ENCODE measurements around the gene MAD1L1. TPM values are rescaled to one million over a fixed set of nuclear protein-coding genes. Genes with fewer than 3 reads are reported as not detected.

MAD1L1 gene
- total and polyA plus RNA-seq, 2 of the 4 experiments (the other 2 are of a cell fraction) = 29.0 to 40.9 TPM

GRCh38 chr7:1912593-1913465 is 319.9 kb downstream of the MAD1L1 start:
- H3K4me1 ChIP-seq (ENCODE audit: control insufficient read depth, insufficient read depth, low read length) = peaks cover 20% of the 10 kb centered on the region
- H2AK5ac ChIP-seq (ENCODE audit: low read depth, low read length) = peak overlapping the region; percentile 68
- CTCF ChIA-PET = interaction anchor here (0.6 to 1.2 kb wide), 2 partner anchors 57 to 251 kb away, joined by 3 read pairs; no protein-coding TSS in a partner anchor
- peak overlapping the region; percentile 80 for H4K5ac ChIP-seq (ENCODE audit: low read depth, low read length)
- no peaks in the 10 kb centered on the region for H3K9me3 ChIP-seq (ENCODE audit: control insufficient read depth, insufficient read depth, low read length)
- H3K9ac ChIP-seq (ENCODE audit: low read depth, low read length) = peak overlapping the region; percentile 56; the same call in 1 of the 2 replicates
- dilution Hi-C loops (cut with HindIII; ENCODE audit: low sequenced_read_pairs, unreplicated experiment) = no loop called here
- peaks cover 0 to 30% of the 10 kb centered on the region in 2 experiments; a peak in 2 of 4 replicates for H3K79me1 ChIP-seq (ENCODE audit: low read depth in 1 of 2, low read length in 2 of 2)
- H3K36me3 ChIP-seq (ENCODE audit: control insufficient read depth, insufficient read depth, low read length) = no peaks in the 10 kb centered on the region
- peak overlapping the region; percentile 80 for H4K91ac ChIP-seq (ENCODE audit: insufficient read depth, low read depth, low read length)
- H3K23ac ChIP-seq (ENCODE audit: low read depth, low read length) = 0 out of 2 replicates have a peak overlapping the region, but pooled peaks have one; percentile 50
- H2BK120ac ChIP-seq (ENCODE audit: low read depth, low read length) = peak overlapping the region; percentile 80
- H3K27ac ChIP-seq (ENCODE audit: insufficient read depth, low read length) = peak overlapping the region; percentile 71
- H4K8ac ChIP-seq (ENCODE audit: low read depth in 2 of 2, low read length in 2 of 2) = peak overlapping the region; percentile 57 to 92
- no peaks in the 10 kb centered on the region for H3K27me3 ChIP-seq (ENCODE audit: control insufficient read depth, insufficient read depth, low read length)
- H2BK20ac ChIP-seq (ENCODE audit: low read depth, low read length) = peak overlapping the region; percentile 74; the same call in 1 of the 2 replicates
- POLR2A ChIA-PET (ENCODE audit: unreplicated experiment) = interaction anchor here (0.7 kb wide), 1 partner anchor 56 kb away, joined by 3 read pairs; no protein-coding TSS in a partner anchor
- peak overlapping the region; percentile 21; the same call in 1 of the 3 replicates for H2BK15ac ChIP-seq (ENCODE audit: low read depth, low read length)
- H3K4me2 ChIP-seq (ENCODE audit: low read depth, low read length) = peak overlapping the region; percentile 79
- intact Hi-C loops (cut with micrococcal nuclease) = no loop called here
- H3K14ac ChIP-seq (replicated peaks; ENCODE audit: low read depth, low read length) = peak overlapping the region; percentile 72
- 16% methylated on average over 24 of the region's 41 CpGs; no CpG with 5 or more reads in 1 of the 2 experiments for WGBS, 2 experiments (ENCODE audit: extremely low coverage in 2 of 2, insufficient read length in 1 of 2)
- H2AK9ac ChIP-seq (replicated peaks; ENCODE audit: low read depth, low read length, poor library complexity) = peak overlapping the region; percentile 93
- BruUV-seq (replicated peaks) = no TSS peak
- peaks cover 12% of the 10 kb centered on the region; the same call in 1 of the 2 replicates for H3K9me1 ChIP-seq (ENCODE audit: insufficient read depth, low read length)
- H3K18ac ChIP-seq (ENCODE audit: low read depth, low read length) = peak overlapping the region; percentile 52
- peak overlapping the region; percentile 75 for H2AFZ ChIP-seq (replicated peaks; ENCODE audit: low read length, poor library complexity)
- H4K20me1 ChIP-seq (ENCODE audit: insufficient read depth, low read length) = no peaks in the 10 kb centered on the region
- H2BK5ac ChIP-seq (ENCODE audit: low read depth, low read length, poor library complexity, severe bottlenecking) = peak overlapping the region; percentile 88
- peak; percentile 96 for ATAC-seq (ENCODE audit: low read depth)
- DNase-seq = peak; percentile 92
- in situ Hi-C loops (cut with MboI; ENCODE audit: low sequenced_read_pairs) = no loop called here
- H3K4ac ChIP-seq (ENCODE audit: low read depth, low read length) = peak overlapping the region; percentile 71
- peak overlapping the region; percentile 77; the same call in 1 of the 2 replicates for H3K56ac ChIP-seq (ENCODE audit: extremely low read depth, insufficient read depth, low read length)
- peak overlapping the region; percentile 7; the same call in 1 of the 2 replicates for H3K4me3 ChIP-seq (ENCODE audit: insufficient read depth, low read depth, low read length)
- TF ChIP-seq BHLHE40 (IDR thresholded peaks at IDR 0.05; ENCODE audit: low read depth, low read length) = peak; percentile 59
- peak; percentile 42; the same call in 1 of the 2 replicates for TF ChIP-seq FOS (IDR thresholded peaks at IDR 0.05; ENCODE audit: low read depth, low read length)
- TF ChIP-seq CHD1 (IDR thresholded peaks at IDR 0.05; ENCODE audit: low read depth, low read length) = no peak
- TF ChIP-seq, protein P1, sequence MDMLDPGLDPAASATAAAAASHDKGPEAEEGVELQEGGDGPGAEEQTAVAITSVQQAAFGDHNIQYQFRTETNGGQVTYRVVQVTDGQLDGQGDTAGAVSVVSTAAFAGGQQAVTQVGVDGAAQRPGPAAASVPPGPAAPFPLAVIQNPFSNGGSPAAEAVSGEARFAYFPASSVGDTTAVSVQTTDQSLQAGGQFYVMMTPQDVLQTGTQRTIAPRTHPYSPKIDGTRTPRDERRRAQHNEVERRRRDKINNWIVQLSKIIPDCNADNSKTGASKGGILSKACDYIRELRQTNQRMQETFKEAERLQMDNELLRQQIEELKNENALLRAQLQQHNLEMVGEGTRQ (IDR thresholded peaks at IDR 0.05; ENCODE audit: low read depth, low read length) = 0 out of 2 replicates have a peak, but pooled peaks have one; percentile 18
- TF ChIP-seq RCOR1 (IDR thresholded peaks at IDR 0.05; ENCODE audit: insufficient replicate concordance, low read length) = peak; percentile 51
- TF ChIP-seq NFE2L2 (IDR thresholded peaks at IDR 0.05; ENCODE audit: low read depth, low read length) = no peak; the same call in 1 of the 2 replicates
- TF ChIP-seq RAD21 (IDR thresholded peaks at IDR 0.05; ENCODE audit: low read length) = peak; percentile 50
- no peak for TF ChIP-seq RFX5 (IDR thresholded peaks at IDR 0.05; ENCODE audit: low read depth, low read length)
- TF ChIP-seq MXI1 (IDR thresholded peaks at IDR 0.05; ENCODE audit: borderline replicate concordance, low read depth, low read length) = no peak
- no peak for TF ChIP-seq ELK1 (IDR thresholded peaks at IDR 0.05; ENCODE audit: borderline replicate concordance, low read depth, low read length)
- TF ChIP-seq POLR2A (IDR thresholded peaks at IDR 0.05; ENCODE audit: low read depth, low read length) = no peak
- TF ChIP-seq CEBPB (IDR thresholded peaks at IDR 0.05; ENCODE audit: low read depth, low read length) = no peak
- peak; percentile 49 for TF ChIP-seq CTCF (conservative IDR thresholded peaks at IDR 0.05; ENCODE audit: low read depth, low read length)
